ENCODE measurements around the gene RNF130. TPM values are rescaled to one million over a fixed set of nuclear protein-coding genes. Genes with fewer than 3 reads are reported as not detected.
"Not testable (repeated sequence)": the region's sequence is repeated elsewhere in the genome, so short reads cannot be mapped to it uniquely, and the experiment has no call there.

The RNF130 gene
- polyA plus RNA-seq, 4 donors = 15.9 to 40.2 (median 28.4) TPM

DNA sequence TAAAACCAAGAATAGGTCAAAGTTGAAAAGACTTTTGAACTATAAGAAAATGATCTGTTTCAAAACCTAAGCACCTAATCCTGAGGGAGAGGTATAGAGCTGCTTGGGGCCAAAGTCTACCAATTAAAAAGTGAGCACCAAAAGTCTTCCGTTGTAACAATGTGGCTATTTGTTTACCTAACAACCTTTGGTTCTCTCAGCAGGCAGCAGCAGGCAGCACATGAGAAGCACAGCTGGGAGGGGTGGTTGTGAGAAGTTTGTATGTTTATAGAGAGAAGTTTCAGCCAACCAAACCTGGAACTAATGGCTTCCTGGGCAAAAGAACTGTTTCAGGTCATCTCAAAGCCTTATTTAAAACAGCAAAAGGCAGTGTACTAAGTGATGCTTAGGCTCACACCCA lies 104.1 kb downstream of the RNF130 start:
- Histone ChIP-seq H3K4me3 (ENCODE audit: low read depth in 1 of 3, low read length in 3 of 3) (no peak overlapping the region), H3K36me3 (ENCODE audit: control insufficient read depth in 3 of 3, insufficient read depth in 2 of 3, low read depth in 1 of 3, low read length in 3 of 3) (peaks cover 2 to 21% (median 3%) of the 10 kb centered on the region in 3 donors), H3K9me3 (ENCODE audit: control insufficient read depth in 2 of 2, insufficient read depth in 1 of 2, low read depth in 1 of 2, low read length in 1 of 2) (no peaks in the 10 kb centered on the region), H3K27me3 (ENCODE audit: control insufficient read depth in 3 of 3, insufficient read depth in 3 of 3, low read length in 3 of 3) (no peaks in the 10 kb centered on the region), H3K27ac (ENCODE audit: low read depth in 1 of 3, low read length in 2 of 3) (peak overlapping the region; percentile 17 to 44 (median 41)), H3K4me1 (ENCODE audit: control insufficient read depth in 3 of 3, insufficient read depth in 2 of 3, low read depth in 1 of 3, low read length in 2 of 3) (no peaks in the 10 kb centered on the region)
- FAIRE-seq (no peak), DNase-seq (peak; percentile 69 to 88)
- WGBS, 3 donors = 18 to 40% (median 27%) methylated on average over 1 of the region's 1 CpG

DNA sequence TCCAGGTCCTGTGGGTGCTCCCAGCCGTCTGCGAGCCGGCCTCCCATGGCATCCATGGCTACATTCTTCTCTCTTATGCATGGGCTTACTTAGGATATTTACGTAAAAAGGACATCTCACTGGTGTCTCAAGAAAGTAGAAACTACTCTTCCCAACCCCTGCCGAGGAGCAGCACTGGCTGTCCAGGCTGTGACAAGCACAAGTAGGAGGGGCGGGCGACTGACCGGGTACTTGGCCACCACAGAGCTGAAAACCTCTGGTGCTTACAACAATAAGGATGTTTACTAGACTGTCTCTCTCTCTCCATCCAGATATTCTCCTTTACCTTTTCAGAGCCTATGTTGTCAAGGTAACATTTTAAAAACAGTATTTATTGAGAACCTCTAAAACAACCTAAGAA lies 107.5 kb downstream of the RNF130 start:
- no peak for FAIRE-seq

DNA sequence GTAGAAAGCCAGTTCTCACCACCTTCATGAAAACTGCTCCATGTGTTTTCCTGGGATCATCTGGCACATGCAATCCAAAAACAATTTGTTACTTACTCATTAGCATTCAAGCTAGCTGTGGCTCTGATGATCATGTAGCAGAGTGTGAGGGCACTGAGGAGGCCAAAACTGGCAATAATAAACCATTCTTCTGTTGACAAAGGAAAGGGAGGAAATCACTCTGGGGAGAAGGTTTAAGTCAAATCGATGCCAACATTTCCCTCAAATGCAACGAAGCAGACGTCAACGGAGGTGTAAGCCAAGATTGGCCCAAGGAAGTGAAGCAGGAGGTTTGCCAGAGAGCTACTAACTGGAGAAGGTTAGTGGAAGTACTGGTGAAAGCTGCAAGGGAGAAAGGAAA lies 108.2 kb downstream of the RNF130 start:
- no peak for FAIRE-seq
- H3K36me3 ChIP-seq (ENCODE audit: control insufficient read depth in 3 of 3, insufficient read depth in 2 of 3, low read depth in 1 of 3, low read length in 3 of 3) = peaks cover 2 to 20% (median 3%) of the 10 kb centered on the region in 3 donors

More for the DNA sequence above, 107.5 kb downstream of the RNF130 start:
- no peak overlapping the region for H3K27ac ChIP-seq (ENCODE audit: low read depth in 1 of 3, low read length in 2 of 3)
- no peaks in the 10 kb centered on the region for H3K9me3 ChIP-seq (ENCODE audit: control insufficient read depth in 2 of 2, insufficient read depth in 1 of 2, low read depth in 1 of 2, low read length in 1 of 2)
- peaks cover 2 to 20% (median 3%) of the 10 kb centered on the region in 3 donors for H3K36me3 ChIP-seq (ENCODE audit: control insufficient read depth in 3 of 3, insufficient read depth in 2 of 3, low read depth in 1 of 3, low read length in 3 of 3)
- no peaks in the 10 kb centered on the region for H3K27me3 ChIP-seq (ENCODE audit: control insufficient read depth in 3 of 3, insufficient read depth in 3 of 3, low read length in 3 of 3)
- H3K4me3 ChIP-seq (ENCODE audit: low read depth in 1 of 3, low read length in 3 of 3) = no peak overlapping the region
- DNase-seq = no peak
- H3K4me1 ChIP-seq (ENCODE audit: control insufficient read depth in 3 of 3, insufficient read depth in 2 of 3, low read depth in 1 of 3, low read length in 2 of 3) = no peaks in the 10 kb centered on the region
- WGBS, 3 donors = 88 to 95% (median 90%) methylated on average over 8 of the region's 8 CpGs

DNA sequence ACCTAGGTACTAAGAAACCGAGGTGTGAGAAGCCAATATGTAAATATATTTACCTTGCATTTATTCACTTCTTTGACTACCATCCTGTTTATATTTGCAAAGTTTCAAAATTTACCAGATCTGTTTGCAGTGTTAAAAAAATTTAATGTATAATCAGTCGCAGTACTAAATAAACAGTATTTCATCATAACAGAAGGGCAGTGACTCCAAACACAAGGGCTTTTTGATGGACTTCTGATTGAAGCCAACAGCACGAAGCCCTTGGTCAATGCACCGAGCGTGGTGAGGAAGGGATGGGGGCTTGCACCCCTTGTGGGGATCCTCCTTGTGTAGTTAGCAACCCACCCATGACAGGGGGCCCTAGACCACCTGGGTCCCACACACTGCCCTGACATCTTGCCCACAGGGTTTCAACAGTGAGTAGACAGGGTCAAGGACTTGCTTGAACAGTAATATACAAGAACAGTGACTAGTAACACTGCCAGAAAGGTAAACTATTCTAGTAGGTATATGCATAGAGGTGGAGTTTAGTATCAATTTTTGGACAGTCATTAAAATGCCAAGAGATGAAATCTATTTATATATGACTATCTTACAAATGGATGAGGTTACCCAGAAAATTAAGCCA lies 111.2 kb downstream of the RNF130 start:
- Histone ChIP-seq H3K27ac (ENCODE audit: low read depth in 1 of 3, low read length in 2 of 3) (no peak overlapping the region), H3K36me3 (ENCODE audit: control insufficient read depth in 3 of 3, insufficient read depth in 2 of 3, low read depth in 1 of 3, low read length in 3 of 3) (peaks cover 3 to 15% (median 5%) of the 10 kb centered on the region in 3 donors), H3K4me1 (ENCODE audit: control insufficient read depth in 3 of 3, insufficient read depth in 2 of 3, low read depth in 1 of 3, low read length in 2 of 3) (no peaks in the 10 kb centered on the region), H3K4me3 (ENCODE audit: low read depth in 1 of 3, low read length in 3 of 3) (no peak overlapping the region), H3K9me3 (ENCODE audit: control insufficient read depth in 2 of 2, insufficient read depth in 1 of 2, low read depth in 1 of 2, low read length in 1 of 2) (no peaks in the 10 kb centered on the region), H3K27me3 (ENCODE audit: control insufficient read depth in 3 of 3, insufficient read depth in 3 of 3, low read length in 3 of 3) (no peaks in the 10 kb centered on the region)
- no peak for FAIRE-seq
- 86 to 89% (median 86%) methylated on average over 5 of the region's 5 CpGs for WGBS, 3 donors
- no peak for DNase-seq

More for the DNA sequence above, 108.2 kb downstream of the RNF130 start:
- no peak overlapping the region for H3K27ac ChIP-seq (ENCODE audit: low read depth in 1 of 3, low read length in 2 of 3)
- no peak overlapping the region for H3K4me3 ChIP-seq (ENCODE audit: low read depth in 1 of 3, low read length in 3 of 3)
- H3K9me3 ChIP-seq (ENCODE audit: control insufficient read depth in 2 of 2, insufficient read depth in 1 of 2, low read depth in 1 of 2, low read length in 1 of 2) = no peaks in the 10 kb centered on the region
- no peaks in the 10 kb centered on the region for H3K4me1 ChIP-seq (ENCODE audit: control insufficient read depth in 3 of 3, insufficient read depth in 2 of 3, low read depth in 1 of 3, low read length in 2 of 3)
- H3K27me3 ChIP-seq (ENCODE audit: control insufficient read depth in 3 of 3, insufficient read depth in 3 of 3, low read length in 3 of 3) = no peaks in the 10 kb centered on the region
- no peak for DNase-seq
- WGBS, 3 donors = 88 to 96% (median 90%) methylated on average over 4 of the region's 4 CpGs

DNA sequence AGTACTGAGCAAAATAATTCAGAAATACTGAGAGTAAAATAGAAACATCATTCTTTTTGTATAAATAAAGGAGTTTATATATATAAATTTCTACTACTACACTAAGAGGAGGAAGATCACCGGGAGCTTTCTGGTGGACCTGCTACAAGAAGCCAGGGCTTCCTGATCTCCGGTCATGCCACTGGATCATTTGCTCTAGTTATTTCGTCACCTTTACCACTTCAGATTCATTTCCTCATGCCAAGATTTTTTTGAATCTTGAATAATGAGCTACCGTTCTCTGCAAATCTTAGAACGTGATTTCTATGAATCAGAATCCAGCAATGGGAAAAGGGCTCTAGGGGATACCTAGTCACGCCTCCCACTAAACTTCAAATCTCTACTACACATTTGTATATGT lies 111.9 kb downstream of the RNF130 start:
- no peaks in the 10 kb centered on the region for H3K9me3 ChIP-seq (ENCODE audit: control insufficient read depth in 2 of 2, insufficient read depth in 1 of 2, low read depth in 1 of 2, low read length in 1 of 2)
- no peak for FAIRE-seq
- no peak overlapping the region for H3K27ac ChIP-seq (ENCODE audit: low read depth in 1 of 3, low read length in 2 of 3)
- no peak for DNase-seq
- H3K4me1 ChIP-seq (ENCODE audit: control insufficient read depth in 3 of 3, insufficient read depth in 2 of 3, low read depth in 1 of 3, low read length in 2 of 3) = no peaks in the 10 kb centered on the region
- WGBS, 3 donors = 91 to 92% (median 92%) methylated on average over 6 of the region's 6 CpGs
- peaks cover 3 to 16% (median 4%) of the 10 kb centered on the region in 3 donors for H3K36me3 ChIP-seq (ENCODE audit: control insufficient read depth in 3 of 3, insufficient read depth in 2 of 3, low read depth in 1 of 3, low read length in 3 of 3)
- no peaks in the 10 kb centered on the region for H3K27me3 ChIP-seq (ENCODE audit: control insufficient read depth in 3 of 3, insufficient read depth in 3 of 3, low read length in 3 of 3)
- no peak overlapping the region for H3K4me3 ChIP-seq (ENCODE audit: low read depth in 1 of 3, low read length in 3 of 3)

DNA sequence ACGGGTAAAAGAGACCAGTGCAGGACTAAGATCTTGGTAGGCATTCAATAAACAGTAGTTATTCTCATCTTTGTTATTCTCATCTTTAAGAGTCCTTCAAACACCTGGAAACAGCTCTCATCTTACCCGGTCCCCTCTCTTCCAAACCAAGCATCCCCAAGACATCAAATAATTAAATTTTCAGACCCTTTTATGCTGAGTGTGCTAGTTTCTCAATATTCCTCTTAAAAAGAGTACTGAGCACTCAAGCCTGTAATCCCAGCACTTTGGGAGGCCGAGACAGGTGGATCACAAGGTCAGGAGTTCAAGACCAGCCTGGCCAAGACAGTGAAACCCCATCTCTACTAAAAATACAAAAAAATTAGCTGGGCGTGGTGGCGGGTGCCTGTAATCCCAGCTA lies 112.4 kb downstream of the RNF130 start:
- WGBS, 3 donors = 91 to 94% (median 93%) methylated on average over 5 of the region's 5 CpGs
- H3K4me1 ChIP-seq (ENCODE audit: control insufficient read depth in 3 of 3, insufficient read depth in 2 of 3, low read depth in 1 of 3, low read length in 2 of 3); DNase-seq; H3K27ac ChIP-seq (ENCODE audit: low read depth in 1 of 3, low read length in 2 of 3); H3K9me3 ChIP-seq (ENCODE audit: control insufficient read depth in 2 of 2, insufficient read depth in 1 of 2, low read depth in 1 of 2, low read length in 1 of 2); H3K4me3 ChIP-seq (ENCODE audit: low read depth in 1 of 3, low read length in 3 of 3); FAIRE-seq; H3K27me3 ChIP-seq (ENCODE audit: control insufficient read depth in 3 of 3, insufficient read depth in 3 of 3, low read length in 3 of 3): not testable (repeated sequence)
- H3K36me3 ChIP-seq (ENCODE audit: control insufficient read depth in 3 of 3, insufficient read depth in 2 of 3, low read depth in 1 of 3, low read length in 3 of 3) = peaks cover 3 to 16% (median 4%) of the 10 kb centered on the region in 3 donors

DNA sequence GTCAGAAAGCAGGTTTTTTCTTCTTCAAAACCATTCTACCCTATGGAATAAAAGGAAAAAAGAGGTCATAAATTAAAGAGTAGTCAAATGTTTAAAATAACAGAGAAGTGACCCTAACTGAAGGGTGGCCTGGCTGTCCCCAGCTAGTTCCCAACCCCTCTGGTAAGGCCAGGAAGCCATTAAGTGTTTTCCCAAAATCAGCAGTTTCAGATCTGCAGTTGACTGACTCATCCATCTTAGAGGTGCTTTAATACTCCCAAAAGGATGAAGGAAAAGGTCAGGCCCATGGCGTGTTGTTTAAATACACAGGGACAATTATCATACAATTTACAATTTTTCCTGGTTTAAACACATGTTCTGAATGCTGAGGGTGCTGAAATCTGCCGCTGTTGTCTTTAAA lies 115.9 kb downstream of the RNF130 start:
- no peak for FAIRE-seq
- H3K36me3 ChIP-seq (ENCODE audit: control insufficient read depth in 3 of 3, insufficient read depth in 2 of 3, low read depth in 1 of 3, low read length in 3 of 3) = peaks cover 0 to 11% (median 4%) of the 10 kb centered on the region in 3 donors
- H3K4me3 ChIP-seq (ENCODE audit: low read depth in 1 of 3, low read length in 3 of 3) = no peak overlapping the region
- no peaks in the 10 kb centered on the region for H3K4me1 ChIP-seq (ENCODE audit: control insufficient read depth in 3 of 3, insufficient read depth in 2 of 3, low read depth in 1 of 3, low read length in 2 of 3)
- no peaks in the 10 kb centered on the region for H3K9me3 ChIP-seq (ENCODE audit: control insufficient read depth in 2 of 2, insufficient read depth in 1 of 2, low read depth in 1 of 2, low read length in 1 of 2)
- no peak overlapping the region for H3K27ac ChIP-seq (ENCODE audit: low read depth in 1 of 3, low read length in 2 of 3)
- DNase-seq = no peak
- WGBS, 3 donors = 75 to 84% (median 79%) methylated on average over 2 of the region's 2 CpGs
- H3K27me3 ChIP-seq (ENCODE audit: control insufficient read depth in 3 of 3, insufficient read depth in 3 of 3, low read length in 3 of 3) = no peaks in the 10 kb centered on the region

DNA sequence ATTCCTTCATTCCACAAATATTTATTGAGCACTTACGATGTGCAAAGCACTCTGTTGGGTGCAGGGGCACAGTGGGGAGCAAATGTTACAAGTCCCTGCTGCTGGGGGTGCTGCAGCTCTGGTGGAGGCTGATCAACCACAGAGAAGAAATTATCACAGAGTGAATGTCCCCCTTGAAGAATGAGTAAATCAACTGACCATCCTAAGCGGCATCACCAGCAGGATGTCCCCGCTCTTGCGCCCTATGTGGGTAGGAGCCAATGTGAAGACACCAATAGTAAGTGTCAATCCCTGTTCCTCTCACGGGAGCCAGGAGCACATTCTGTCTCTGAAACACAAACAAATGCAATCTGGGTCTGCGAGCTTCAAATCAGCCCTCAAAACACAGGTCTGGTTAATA lies 116.5 kb downstream of the RNF130 start:
- Histone ChIP-seq H3K4me1 (ENCODE audit: control insufficient read depth in 3 of 3, insufficient read depth in 2 of 3, low read depth in 1 of 3, low read length in 2 of 3) (no peaks in the 10 kb centered on the region), H3K4me3 (ENCODE audit: low read depth in 1 of 3, low read length in 3 of 3) (no peak overlapping the region), H3K9me3 (ENCODE audit: control insufficient read depth in 2 of 2, insufficient read depth in 1 of 2, low read depth in 1 of 2, low read length in 1 of 2) (no peaks in the 10 kb centered on the region), H3K27ac (ENCODE audit: low read depth in 1 of 3, low read length in 2 of 3) (no peak overlapping the region), H3K36me3 (ENCODE audit: control insufficient read depth in 3 of 3, insufficient read depth in 2 of 3, low read depth in 1 of 3, low read length in 3 of 3) (peaks cover 0 to 10% (median 4%) of the 10 kb centered on the region in 3 donors), H3K27me3 (ENCODE audit: control insufficient read depth in 3 of 3, insufficient read depth in 3 of 3, low read length in 3 of 3) (no peaks in the 10 kb centered on the region)
- 92 to 94% (median 92%) methylated on average over 6 of the region's 6 CpGs for WGBS, 3 donors
- no peak for FAIRE-seq
- no peak for DNase-seq

DNA sequence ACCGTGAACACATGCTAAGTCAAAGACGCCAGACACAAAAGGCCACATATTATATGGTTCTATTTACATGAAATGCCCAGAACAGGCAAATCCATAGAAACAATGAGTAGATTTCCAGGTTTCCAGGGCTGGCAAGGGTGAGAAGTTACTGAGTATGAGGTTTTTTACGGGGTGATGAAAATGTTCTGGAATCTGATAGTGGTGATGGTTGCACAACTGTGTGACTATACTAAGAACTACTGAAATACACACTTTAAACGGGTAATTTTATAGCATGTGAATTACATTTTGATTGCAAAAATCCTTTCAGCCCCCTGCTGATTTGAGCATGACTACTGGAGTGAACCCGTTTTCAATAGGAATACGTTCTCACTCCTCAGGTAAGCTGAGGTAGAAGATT lies 117.1 kb downstream of the RNF130 start:
- Histone ChIP-seq H3K27me3 (ENCODE audit: control insufficient read depth in 3 of 3, insufficient read depth in 3 of 3, low read length in 3 of 3) (no peaks in the 10 kb centered on the region), H3K4me1 (ENCODE audit: control insufficient read depth in 3 of 3, insufficient read depth in 2 of 3, low read depth in 1 of 3, low read length in 2 of 3) (no peaks in the 10 kb centered on the region), H3K9me3 (ENCODE audit: control insufficient read depth in 2 of 2, insufficient read depth in 1 of 2, low read depth in 1 of 2, low read length in 1 of 2) (no peaks in the 10 kb centered on the region), H3K36me3 (ENCODE audit: control insufficient read depth in 3 of 3, insufficient read depth in 2 of 3, low read depth in 1 of 3, low read length in 3 of 3) (peaks cover 0 to 10% (median 4%) of the 10 kb centered on the region in 3 donors), H3K27ac (ENCODE audit: low read depth in 1 of 3, low read length in 2 of 3) (no peak overlapping the region), H3K4me3 (ENCODE audit: low read depth in 1 of 3, low read length in 3 of 3) (no peak overlapping the region)
- DNase-seq (no peak), FAIRE-seq (no peak)
- 93 to 94% (median 93%) methylated on average over 6 of the region's 6 CpGs for WGBS, 3 donors
